ENCODE results near the gene HEATR5B. TPM values are rescaled to one million over a fixed set of nuclear protein-coding genes. Genes with fewer than 3 reads are reported as not detected.

HEATR5B gene
- total RNA-seq, 3 donors from 2014 or later, result 35.7 to 64.2 (median 36.5) TPM

DNA sequence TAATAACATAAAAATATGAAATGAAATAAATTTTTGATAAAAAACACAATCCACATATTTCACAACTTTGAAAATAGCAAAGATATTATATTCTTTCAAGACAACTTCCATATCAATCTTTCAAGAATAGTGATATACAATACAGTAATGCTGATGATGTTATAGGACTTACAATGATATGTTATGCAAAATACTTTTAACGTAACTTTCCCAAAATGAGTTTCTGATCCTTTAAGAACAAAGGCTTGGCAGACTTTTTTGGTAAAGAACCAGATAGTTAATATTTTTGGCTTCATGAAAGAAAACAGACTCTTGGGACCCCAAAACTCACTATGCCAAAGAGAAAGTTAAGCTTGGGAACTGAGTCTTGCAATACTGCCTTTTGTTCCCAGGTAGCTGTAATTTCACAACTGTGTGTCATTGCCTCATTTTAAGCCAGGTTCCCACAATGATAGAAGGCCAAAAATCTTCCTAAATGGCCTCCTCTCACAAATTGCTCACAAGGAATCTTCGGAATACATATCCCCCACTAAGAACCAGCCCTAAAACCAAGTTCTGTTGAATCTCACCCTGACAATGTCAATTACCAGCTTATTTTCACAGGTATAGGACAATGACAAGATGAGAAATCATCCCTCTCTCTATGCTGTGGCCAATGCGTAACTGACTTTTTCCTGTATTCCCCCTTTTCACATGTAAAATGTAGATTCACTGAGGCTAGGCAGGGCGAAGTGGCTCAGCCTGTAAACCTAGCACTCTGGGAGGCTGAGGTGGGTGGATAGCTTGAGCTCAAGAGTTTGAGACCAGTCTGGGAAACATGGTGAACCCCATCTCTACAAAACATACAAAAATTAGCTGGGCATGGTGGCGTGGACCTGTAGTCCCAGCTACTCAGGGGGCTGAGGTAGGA, 63.0 kb downstream of the HEATR5B start:
- no peak overlapping the region for H3K4me3 ChIP-seq
- TF ChIP-seq, protein P1, sequence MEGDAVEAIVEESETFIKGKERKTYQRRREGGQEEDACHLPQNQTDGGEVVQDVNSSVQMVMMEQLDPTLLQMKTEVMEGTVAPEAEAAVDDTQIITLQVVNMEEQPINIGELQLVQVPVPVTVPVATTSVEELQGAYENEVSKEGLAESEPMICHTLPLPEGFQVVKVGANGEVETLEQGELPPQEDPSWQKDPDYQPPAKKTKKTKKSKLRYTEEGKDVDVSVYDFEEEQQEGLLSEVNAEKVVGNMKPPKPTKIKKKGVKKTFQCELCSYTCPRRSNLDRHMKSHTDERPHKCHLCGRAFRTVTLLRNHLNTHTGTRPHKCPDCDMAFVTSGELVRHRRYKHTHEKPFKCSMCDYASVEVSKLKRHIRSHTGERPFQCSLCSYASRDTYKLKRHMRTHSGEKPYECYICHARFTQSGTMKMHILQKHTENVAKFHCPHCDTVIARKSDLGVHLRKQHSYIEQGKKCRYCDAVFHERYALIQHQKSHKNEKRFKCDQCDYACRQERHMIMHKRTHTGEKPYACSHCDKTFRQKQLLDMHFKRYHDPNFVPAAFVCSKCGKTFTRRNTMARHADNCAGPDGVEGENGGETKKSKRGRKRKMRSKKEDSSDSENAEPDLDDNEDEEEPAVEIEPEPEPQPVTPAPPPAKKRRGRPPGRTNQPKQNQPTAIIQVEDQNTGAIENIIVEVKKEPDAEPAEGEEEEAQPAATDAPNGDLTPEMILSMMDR (IDR thresholded peaks at IDR 0.05), result no peak
- TF ChIP-seq POLR2AphosphoS5 (IDR thresholded peaks at IDR 0.05) (no peak), POLR2A (IDR thresholded peaks at IDR 0.05) (no peak)
- DNase-seq (ENCODE audit: low spot score in 2 of 2), result no peak
- peaks cover 10% of the 10 kb centered on the region for H3K36me3 ChIP-seq
- no peaks in the 10 kb centered on the region for H3K9me3 ChIP-seq
- H3K27ac ChIP-seq, result peak overlapping the region; percentile 39 to 67
- H3K4me1 ChIP-seq, result no peaks in the 10 kb centered on the region
- H3K27me3 ChIP-seq, result no peaks in the 10 kb centered on the region
- intact Hi-C loops (cut with DNase I; ENCODE audit: low total_unique reads), result no loop called here

- peaks cover 6% of the 10 kb centered on the region for H3K36me3 ChIP-seq
- no peaks in the 10 kb centered on the region for H3K27me3 ChIP-seq
- H3K4me3 ChIP-seq, result no peak overlapping the region
- intact Hi-C loops (cut with DNase I; ENCODE audit: low total_unique reads), result no loop called here
- H3K4me1 ChIP-seq, result no peaks in the 10 kb centered on the region
- DNase-seq (ENCODE audit: low spot score in 2 of 2), result peak in 1 of 2 donors; percentile 29
- no peaks in the 10 kb centered on the region for H3K9me3 ChIP-seq
- TF ChIP-seq POLR2A (IDR thresholded peaks at IDR 0.05) (no peak), POLR2AphosphoS5 (IDR thresholded peaks at IDR 0.05) (peak in 1 of 3 donors; percentile 47)
- H3K27ac ChIP-seq, result no peak overlapping the region
These were observed 63.8 kb downstream of the HEATR5B start for GRCh38 chr2:37020212-37020886.

GRCh38 chr2:37013315-37013641, 70.9 kb downstream of the HEATR5B start:
- DNase-seq (ENCODE audit: low spot score in 2 of 2), result no peak
- Histone ChIP-seq H3K36me3 (no peaks in the 10 kb centered on the region), H3K27me3 (no peaks in the 10 kb centered on the region), H3K27ac (no peak overlapping the region), H3K4me3 (no peak overlapping the region), H3K9me3 (no peaks in the 10 kb centered on the region), H3K4me1 (no peaks in the 10 kb centered on the region)
- intact Hi-C loops (cut with DNase I; ENCODE audit: low total_unique reads), result no loop called here
- TF ChIP-seq, protein P1 (IDR thresholded peaks at IDR 0.05), result no peak
- no peak for TF ChIP-seq POLR2A (IDR thresholded peaks at IDR 0.05)
- no peak for TF ChIP-seq POLR2AphosphoS5 (IDR thresholded peaks at IDR 0.05)

DNA sequence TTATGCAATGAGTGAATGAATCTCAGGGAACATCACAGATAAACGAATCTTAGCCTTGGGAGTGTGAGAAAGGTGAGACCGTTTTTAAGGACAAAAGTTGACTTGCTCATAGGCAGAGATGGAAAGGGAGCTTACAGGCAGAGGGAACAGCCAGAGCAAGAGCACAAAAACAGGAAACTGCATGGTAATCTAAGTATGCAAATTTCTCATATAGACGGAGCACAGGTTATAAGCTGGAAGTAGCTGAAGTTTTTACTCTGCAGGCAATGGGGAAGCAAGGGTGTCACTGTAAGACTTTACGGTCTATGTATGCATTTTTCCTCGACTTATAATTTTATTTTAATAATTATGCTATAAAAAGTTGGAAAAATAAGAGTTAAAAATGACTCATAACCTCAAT, 73.0 kb downstream of the HEATR5B start:
- no peaks in the 10 kb centered on the region for H3K4me1 ChIP-seq
- no peaks in the 10 kb centered on the region for H3K9me3 ChIP-seq
- no peaks in the 10 kb centered on the region for H3K27me3 ChIP-seq
- intact Hi-C loops (cut with DNase I; ENCODE audit: low total_unique reads), result no loop called here
- H3K4me3 ChIP-seq, result no peak overlapping the region
- H3K27ac ChIP-seq, result no peak overlapping the region
- TF ChIP-seq, protein P1 (IDR thresholded peaks at IDR 0.05), result no peak
- TF ChIP-seq POLR2AphosphoS5 (IDR thresholded peaks at IDR 0.05), result no peak
- no peak for TF ChIP-seq POLR2A (IDR thresholded peaks at IDR 0.05)
- no peak for DNase-seq (ENCODE audit: low spot score in 2 of 2)
- H3K36me3 ChIP-seq, result no peaks in the 10 kb centered on the region

DNA sequence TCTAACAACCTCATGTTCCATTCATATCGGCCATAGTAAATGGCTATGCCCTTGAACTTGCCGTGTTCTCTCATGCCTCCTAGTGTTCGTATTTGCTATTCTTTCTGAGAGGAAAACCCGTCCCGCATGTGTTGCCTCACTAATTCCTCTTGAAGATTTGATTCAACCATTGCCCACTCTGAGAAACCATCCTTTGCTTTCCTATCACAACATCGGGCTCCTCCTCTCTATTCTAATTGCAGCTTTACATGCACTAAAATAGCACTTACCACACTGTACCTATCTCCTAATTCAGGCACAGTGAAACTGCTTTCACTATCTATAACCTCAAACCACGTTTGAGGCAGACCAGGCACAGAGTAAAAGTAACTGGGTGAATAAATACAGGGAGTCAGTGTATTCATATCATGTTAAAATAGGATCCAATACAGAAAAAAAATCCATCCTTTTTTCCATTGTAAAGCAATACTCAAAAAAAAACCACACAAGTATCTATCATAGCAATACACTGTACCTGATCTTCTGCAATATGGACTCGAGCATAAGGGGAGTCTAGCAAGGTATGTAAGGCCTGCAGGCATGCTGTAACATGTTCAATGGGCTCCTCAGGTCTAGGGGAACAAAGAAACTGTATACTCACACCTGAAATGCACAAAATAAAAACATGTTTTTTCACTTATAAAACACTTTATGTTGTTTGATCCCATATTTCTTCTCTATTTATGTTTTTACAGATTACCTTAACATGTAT, 78.9 kb downstream of the HEATR5B start:
- H3K27ac ChIP-seq, result no peak overlapping the region
- H3K4me3 ChIP-seq, result no peak overlapping the region
- TF ChIP-seq POLR2AphosphoS5 (IDR thresholded peaks at IDR 0.05), result no peak
- TF ChIP-seq, protein P1 (IDR thresholded peaks at IDR 0.05), result peak in 1 of 3 donors; percentile 36
- H3K36me3 ChIP-seq, result peaks cover 14% of the 10 kb centered on the region
- H3K27me3 ChIP-seq, result no peaks in the 10 kb centered on the region
- DNase-seq (ENCODE audit: low spot score in 2 of 2), result no peak
- H3K4me1 ChIP-seq, result no peaks in the 10 kb centered on the region
- no peaks in the 10 kb centered on the region for H3K9me3 ChIP-seq
- intact Hi-C loops (cut with DNase I; ENCODE audit: low total_unique reads), result no loop called here
